WTC11 (cell line): ENCODE data around the gene TFB2M. TPM values are rescaled to one million over a fixed set of nuclear protein-coding genes. Genes with fewer than 3 reads are reported as not detected.

Experiments used
- ATAC-seq: fragments of 200-7000 bp; cut with Tn5 transposase; 2 replicates; pipeline ENCODE4 v1.10.0; 2021; ENCODE audit warnings: mild to moderate bottlenecking, moderate library complexity
- CTCF ChIA-PET: fragments of 300-600 bp; sonication (Branson Sonifier 250); formaldehyde crosslinking; loops from one replicate; lab custom pipeline; 2021; ENCODE audit warnings: antibody characterized with exemption; lab: Charles Lee
- POLR2A ChIA-PET: fragments of 350-600 bp; sonication (Branson Sonifier 250); formaldehyde crosslinking; loops from one replicate; lab custom pipeline; 2021; ENCODE audit warnings: antibody characterized with exemption; lab: Charles Lee
- DNase-seq: peaks from one replicate; pipeline ENCODE4 v3.0.0; 2021; ENCODE audit warnings: low spot score
- H3K27ac Mint-ChIP-seq: 2 replicates; pipeline ENCODE4 v1.8.0; 2021; ENCODE audit warnings: mixed read lengths
- H3K27me3 Mint-ChIP-seq: 2 replicates; pipeline ENCODE4 v1.8.0; 2021; ENCODE audit warnings: low read depth, mild to moderate bottlenecking, moderate library complexity, mixed read lengths
- H3K36me3 Mint-ChIP-seq: 2 replicates; pipeline ENCODE4 v1.8.0; 2021; ENCODE audit warnings: mixed read lengths
- H3K4me1 Mint-ChIP-seq: 2 replicates; pipeline ENCODE4 v1.8.0; 2022; ENCODE audit warnings: mixed read lengths
- H3K4me3 Mint-ChIP-seq: 2 replicates; pipeline ENCODE4 v1.8.0; 2021; ENCODE audit warnings: mild to moderate bottlenecking, moderate library complexity, mixed read lengths
- H3K9me3 Mint-ChIP-seq: 2 replicates; pipeline ENCODE4 v1.8.0; 2021; ENCODE audit warnings: mixed read lengths
- CBFB ChIP-seq: sonication (generic); formaldehyde crosslinking; IDR thresholded peaks from 2 replicates; pipeline ENCODE4 v1.8.1; 2022; ENCODE audit warnings: mild to moderate bottlenecking, low read depth, missing genetic modification reagents
- CREM ChIP-seq: sonication (generic); formaldehyde crosslinking; IDR thresholded peaks from 2 replicates; pipeline ENCODE4 v1.8.1; 2022; ENCODE audit warnings: mild to moderate bottlenecking, missing genetic modification reagents, moderate library complexity
- GTF2I ChIP-seq: fragments of 250-450 bp; sonication (Bioruptor Pico); conservative IDR thresholded peaks from 2 replicates; pipeline ENCODE4 v1.4.0; 2021; ENCODE audit warnings: mild to moderate bottlenecking
- IRF2 ChIP-seq: sonication (generic); formaldehyde crosslinking; IDR thresholded peaks from 2 replicates; pipeline ENCODE4 v1.8.0; 2022; ENCODE audit warnings: low read depth, missing genetic modification reagents, borderline replicate concordance
- NR1H2 ChIP-seq: sonication (generic); formaldehyde crosslinking; IDR thresholded peaks from 2 replicates; pipeline ENCODE4 v1.9.0; 2021; ENCODE audit warnings: mild to moderate bottlenecking, moderate library complexity, missing genetic modification reagents
- NR2C2 ChIP-seq: sonication (generic); formaldehyde crosslinking; IDR thresholded peaks from 2 replicates; pipeline ENCODE4 v1.8.0; 2022; ENCODE audit warnings: mild to moderate bottlenecking, missing genetic modification reagents
- SMAD4 ChIP-seq: sonication (generic); formaldehyde crosslinking; IDR thresholded peaks from 2 replicates; pipeline ENCODE4 v1.8.0; 2022; ENCODE audit warnings: mild to moderate bottlenecking, missing genetic modification reagents
- SP1 ChIP-seq: sonication (generic); formaldehyde crosslinking; conservative IDR thresholded peaks from 2 replicates; pipeline ENCODE4 v1.8.1; 2022; ENCODE audit warnings: missing genetic modification reagents
- TP53 ChIP-seq: sonication (generic); formaldehyde crosslinking; IDR thresholded peaks from 2 replicates; pipeline ENCODE4 v1.8.1; 2023; ENCODE audit warnings: mild to moderate bottlenecking, missing genetic modification reagents
- ZNF317 ChIP-seq: sonication (generic); formaldehyde crosslinking; IDR thresholded peaks from 2 replicates; pipeline ENCODE4 v1.8.1; 2023; ENCODE audit warnings: low read depth, mild to moderate bottlenecking, moderate library complexity, missing genetic modification reagents, borderline replicate concordance
- total RNA-seq: library from RNA; stranded (reverse); gene quantifications from 3 replicates; pipeline ENCODE4 v1.2.3, GENCODE V29; 2021
- TF ChIP-seq, protein P1 (sequence below): sonication (generic); formaldehyde crosslinking; IDR thresholded peaks from 2 replicates; pipeline ENCODE4 v1.8.0; 2023; ENCODE audit warnings: mild to moderate bottlenecking, missing genetic modification reagents
- TF ChIP-seq, protein P2 (sequence below): sonication (generic); formaldehyde crosslinking; IDR thresholded peaks from 2 replicates; pipeline ENCODE4 v1.8.1; 2023; ENCODE audit warnings: mild to moderate bottlenecking, moderate library complexity, missing genetic modification reagents
- TF ChIP-seq, protein P3 (sequence below): sonication (generic); formaldehyde crosslinking; IDR thresholded peaks from 2 replicates; pipeline ENCODE4 v1.8.1; 2022; ENCODE audit warnings: low read depth, mild to moderate bottlenecking, moderate library complexity, missing genetic modification reagents, borderline replicate concordance
- TF ChIP-seq, protein P4 (sequence below): sonication (generic); formaldehyde crosslinking; IDR thresholded peaks from 2 replicates; pipeline ENCODE4 v1.8.1; 2022; ENCODE audit warnings: low read depth, missing genetic modification reagents, borderline replicate concordance
- TF ChIP-seq, protein P5 (sequence below): sonication (generic); formaldehyde crosslinking; IDR thresholded peaks from 2 replicates; pipeline ENCODE4 v1.8.0; 2023; ENCODE audit warnings: missing genetic modification reagents, mild to moderate bottlenecking, borderline replicate concordance
- TF ChIP-seq, protein P6 (sequence below): sonication (generic); formaldehyde crosslinking; IDR thresholded peaks from 2 replicates; pipeline ENCODE4 v1.8.0; 2023; ENCODE audit warnings: missing genetic modification reagents

The TFB2M gene
- total RNA-seq, 1 experiment from 2014 or later = 16.5 TPM

DNA sequence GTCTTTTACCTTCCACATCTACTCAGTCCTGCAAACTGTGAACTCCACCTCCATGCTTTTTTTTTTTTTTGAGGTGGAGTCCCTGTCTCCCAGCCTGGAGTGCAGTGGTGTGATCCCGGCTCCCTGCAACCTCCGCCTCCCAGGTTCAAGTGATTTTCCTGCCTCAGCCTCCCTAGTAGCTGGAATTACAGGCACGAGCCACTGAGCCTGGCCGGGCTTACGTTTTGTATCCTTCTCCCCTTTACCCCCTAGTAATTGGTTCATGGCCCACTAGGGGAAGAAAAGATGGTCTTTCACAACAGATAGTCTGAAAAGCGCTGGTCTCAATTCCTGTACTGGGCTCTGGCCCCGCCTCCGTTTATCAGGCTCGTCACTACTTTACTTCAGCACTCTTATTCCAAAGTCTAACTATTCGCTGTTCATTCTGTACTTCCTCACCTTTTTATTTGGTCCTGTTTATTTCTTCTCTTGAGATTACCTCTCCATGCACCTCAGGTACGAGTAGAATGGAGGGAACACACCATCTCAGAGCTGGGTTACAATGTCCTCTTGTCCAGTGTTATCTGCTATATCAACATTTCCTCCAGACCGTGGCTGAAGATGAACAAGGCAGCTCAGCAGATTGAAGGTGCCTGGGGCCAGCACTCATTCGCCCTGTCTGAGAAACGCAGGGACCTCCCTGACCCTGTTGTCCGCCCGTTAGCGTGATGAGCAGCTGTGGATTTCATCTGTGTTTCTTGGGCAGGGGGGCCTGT is 16.4 kb upstream of the TFB2M start (continued):
- TF ChIP-seq, protein P1, sequence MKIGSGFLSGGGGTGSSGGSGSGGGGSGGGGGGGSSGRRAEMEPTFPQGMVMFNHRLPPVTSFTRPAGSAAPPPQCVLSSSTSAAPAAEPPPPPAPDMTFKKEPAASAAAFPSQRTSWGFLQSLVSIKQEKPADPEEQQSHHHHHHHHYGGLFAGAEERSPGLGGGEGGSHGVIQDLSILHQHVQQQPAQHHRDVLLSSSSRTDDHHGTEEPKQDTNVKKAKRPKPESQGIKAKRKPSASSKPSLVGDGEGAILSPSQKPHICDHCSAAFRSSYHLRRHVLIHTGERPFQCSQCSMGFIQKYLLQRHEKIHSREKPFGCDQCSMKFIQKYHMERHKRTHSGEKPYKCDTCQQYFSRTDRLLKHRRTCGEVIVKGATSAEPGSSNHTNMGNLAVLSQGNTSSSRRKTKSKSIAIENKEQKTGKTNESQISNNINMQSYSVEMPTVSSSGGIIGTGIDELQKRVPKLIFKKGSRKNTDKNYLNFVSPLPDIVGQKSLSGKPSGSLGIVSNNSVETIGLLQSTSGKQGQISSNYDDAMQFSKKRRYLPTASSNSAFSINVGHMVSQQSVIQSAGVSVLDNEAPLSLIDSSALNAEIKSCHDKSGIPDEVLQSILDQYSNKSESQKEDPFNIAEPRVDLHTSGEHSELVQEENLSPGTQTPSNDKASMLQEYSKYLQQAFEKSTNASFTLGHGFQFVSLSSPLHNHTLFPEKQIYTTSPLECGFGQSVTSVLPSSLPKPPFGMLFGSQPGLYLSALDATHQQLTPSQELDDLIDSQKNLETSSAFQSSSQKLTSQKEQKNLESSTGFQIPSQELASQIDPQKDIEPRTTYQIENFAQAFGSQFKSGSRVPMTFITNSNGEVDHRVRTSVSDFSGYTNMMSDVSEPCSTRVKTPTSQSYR (CRISPR knock-in tag) = no peak
- TF ChIP-seq NR2C2 (CRISPR knock-in tag) = no peak
- no peak for TF ChIP-seq SMAD4 (CRISPR knock-in tag)
- no peak for TF ChIP-seq IRF2 (CRISPR knock-in tag)
- no peak for TF ChIP-seq TP53 (CRISPR knock-in tag)
- no peak for TF ChIP-seq CREM (CRISPR knock-in tag)

DNA sequence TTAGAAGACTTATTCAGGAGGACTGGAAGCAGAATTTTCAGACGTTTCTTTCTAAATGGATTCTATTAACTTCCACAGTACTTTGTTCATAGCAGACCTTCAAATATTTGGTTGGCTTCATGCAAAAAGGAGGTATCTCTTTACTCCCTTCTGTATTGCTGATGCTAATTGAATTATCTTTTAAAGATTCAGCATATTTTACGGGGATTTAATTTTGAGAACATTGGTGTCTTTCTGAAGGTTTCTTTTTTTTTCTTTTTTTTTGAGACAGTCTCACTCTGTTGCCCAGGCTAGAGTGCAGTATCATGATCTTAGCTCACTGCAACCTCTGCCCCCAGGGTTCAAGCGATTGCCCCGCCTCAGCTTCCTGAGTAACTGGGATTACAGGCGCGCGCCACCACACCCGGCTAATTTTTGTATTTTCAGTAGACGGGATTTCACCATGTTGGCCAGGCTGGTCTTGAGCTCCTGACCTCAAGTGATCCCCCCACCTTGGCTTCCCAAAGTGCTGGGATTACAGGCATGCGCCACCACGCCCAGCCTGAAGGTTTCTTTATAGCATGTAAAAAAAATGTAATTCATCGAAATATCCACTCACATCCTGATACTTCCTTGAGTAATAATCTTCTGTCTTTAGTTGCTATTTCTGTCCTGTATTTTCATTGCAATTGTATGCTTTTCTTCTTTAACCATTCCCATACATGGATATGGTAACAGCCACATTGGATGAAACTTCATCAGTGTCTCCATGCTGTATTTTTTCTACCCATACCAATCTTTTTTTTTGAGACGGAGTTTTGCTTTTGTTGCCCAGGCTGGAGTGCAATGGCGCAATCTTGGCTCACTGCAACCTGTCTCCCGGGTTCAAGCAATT is 14.7 kb upstream of the TFB2M start:
- DNase-seq = no peak
- Mint-ChIP-seq H3K27me3 (no peaks in the 10 kb centered on the region), H3K9me3 (no peaks in the 10 kb centered on the region), H3K27ac (no peak overlapping the region)
- TF ChIP-seq GTF2I (CRISPR knock-in tag) = no peak
- TF ChIP-seq, all 79 proteins: peak for 0
- ATAC-seq = no peak
- Mint-ChIP-seq H3K36me3 (no peaks in the 10 kb centered on the region), H3K4me3 (no peak overlapping the region), H3K4me1 (no peaks in the 10 kb centered on the region)
- CTCF ChIA-PET = no interaction called here
- POLR2A ChIA-PET = no interaction called here

DNA sequence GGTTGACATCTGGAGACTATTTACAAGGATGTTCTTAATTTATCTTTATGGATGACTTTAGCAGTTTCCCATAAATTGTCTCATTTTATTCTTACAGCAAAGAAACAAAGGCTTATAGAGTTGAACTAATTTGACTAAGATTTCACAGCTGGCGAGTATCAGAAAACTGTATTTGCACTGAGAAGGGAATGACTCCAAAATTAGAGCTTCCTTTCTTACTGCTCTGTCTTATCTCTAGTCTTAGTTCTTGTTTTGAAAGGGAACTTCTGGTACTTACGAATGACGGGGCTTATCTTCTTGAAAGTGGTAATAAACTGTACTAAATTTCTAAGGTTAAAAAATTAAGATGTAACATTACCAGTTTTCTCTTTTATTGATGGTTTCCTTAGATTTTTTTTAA is 13.8 kb upstream of the TFB2M start:
- POLR2A ChIA-PET = no interaction called here
- Mint-ChIP-seq H3K9me3 (no peaks in the 10 kb centered on the region), H3K4me1 (no peaks in the 10 kb centered on the region), H3K4me3 (no peak overlapping the region), H3K27ac (no peak overlapping the region), H3K27me3 (no peaks in the 10 kb centered on the region), H3K36me3 (no peaks in the 10 kb centered on the region)
- DNase-seq = no peak
- ATAC-seq = no peak
- CTCF ChIA-PET = no interaction called here
- TF ChIP-seq CBFB (CRISPR knock-in tag) (no peak), ZNF317 (no peak), SP1 (CRISPR knock-in tag) (no peak), NR1H2 (CRISPR knock-in tag) (no peak)
- TF ChIP-seq, protein P2, sequence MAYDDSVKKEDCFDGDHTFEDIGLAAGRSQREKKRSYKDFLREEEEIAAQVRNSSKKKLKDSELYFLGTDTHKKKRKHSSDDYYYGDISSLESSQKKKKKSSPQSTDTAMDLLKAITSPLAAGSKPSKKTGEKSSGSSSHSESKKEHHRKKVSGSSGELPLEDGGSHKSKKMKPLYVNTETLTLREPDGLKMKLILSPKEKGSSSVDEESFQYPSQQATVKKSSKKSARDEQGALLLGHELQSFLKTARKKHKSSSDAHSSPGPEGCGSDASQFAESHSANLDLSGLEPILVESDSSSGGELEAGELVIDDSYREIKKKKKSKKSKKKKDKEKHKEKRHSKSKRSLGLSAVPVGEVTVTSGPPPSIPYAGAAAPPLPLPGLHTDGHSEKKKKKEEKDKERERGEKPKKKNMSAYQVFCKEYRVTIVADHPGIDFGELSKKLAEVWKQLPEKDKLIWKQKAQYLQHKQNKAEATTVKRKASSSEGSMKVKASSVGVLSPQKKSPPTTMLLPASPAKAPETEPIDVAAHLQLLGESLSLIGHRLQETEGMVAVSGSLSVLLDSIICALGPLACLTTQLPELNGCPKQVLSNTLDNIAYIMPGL (CRISPR knock-in tag) = no peak
- TF ChIP-seq, protein P3, sequence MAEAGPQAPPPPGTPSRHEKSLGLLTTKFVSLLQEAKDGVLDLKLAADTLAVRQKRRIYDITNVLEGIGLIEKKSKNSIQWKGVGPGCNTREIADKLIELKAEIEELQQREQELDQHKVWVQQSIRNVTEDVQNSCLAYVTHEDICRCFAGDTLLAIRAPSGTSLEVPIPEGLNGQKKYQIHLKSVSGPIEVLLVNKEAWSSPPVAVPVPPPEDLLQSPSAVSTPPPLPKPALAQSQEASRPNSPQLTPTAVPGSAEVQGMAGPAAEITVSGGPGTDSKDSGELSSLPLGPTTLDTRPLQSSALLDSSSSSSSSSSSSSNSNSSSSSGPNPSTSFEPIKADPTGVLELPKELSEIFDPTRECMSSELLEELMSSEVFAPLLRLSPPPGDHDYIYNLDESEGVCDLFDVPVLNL (CRISPR knock-in tag) = no peak
- TF ChIP-seq, protein P4, sequence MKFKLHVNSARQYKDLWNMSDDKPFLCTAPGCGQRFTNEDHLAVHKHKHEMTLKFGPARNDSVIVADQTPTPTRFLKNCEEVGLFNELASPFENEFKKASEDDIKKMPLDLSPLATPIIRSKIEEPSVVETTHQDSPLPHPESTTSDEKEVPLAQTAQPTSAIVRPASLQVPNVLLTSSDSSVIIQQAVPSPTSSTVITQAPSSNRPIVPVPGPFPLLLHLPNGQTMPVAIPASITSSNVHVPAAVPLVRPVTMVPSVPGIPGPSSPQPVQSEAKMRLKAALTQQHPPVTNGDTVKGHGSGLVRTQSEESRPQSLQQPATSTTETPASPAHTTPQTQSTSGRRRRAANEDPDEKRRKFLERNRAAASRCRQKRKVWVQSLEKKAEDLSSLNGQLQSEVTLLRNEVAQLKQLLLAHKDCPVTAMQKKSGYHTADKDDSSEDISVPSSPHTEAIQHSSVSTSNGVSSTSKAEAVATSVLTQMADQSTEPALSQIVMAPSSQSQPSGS = no peak
- TF ChIP-seq, protein P5, sequence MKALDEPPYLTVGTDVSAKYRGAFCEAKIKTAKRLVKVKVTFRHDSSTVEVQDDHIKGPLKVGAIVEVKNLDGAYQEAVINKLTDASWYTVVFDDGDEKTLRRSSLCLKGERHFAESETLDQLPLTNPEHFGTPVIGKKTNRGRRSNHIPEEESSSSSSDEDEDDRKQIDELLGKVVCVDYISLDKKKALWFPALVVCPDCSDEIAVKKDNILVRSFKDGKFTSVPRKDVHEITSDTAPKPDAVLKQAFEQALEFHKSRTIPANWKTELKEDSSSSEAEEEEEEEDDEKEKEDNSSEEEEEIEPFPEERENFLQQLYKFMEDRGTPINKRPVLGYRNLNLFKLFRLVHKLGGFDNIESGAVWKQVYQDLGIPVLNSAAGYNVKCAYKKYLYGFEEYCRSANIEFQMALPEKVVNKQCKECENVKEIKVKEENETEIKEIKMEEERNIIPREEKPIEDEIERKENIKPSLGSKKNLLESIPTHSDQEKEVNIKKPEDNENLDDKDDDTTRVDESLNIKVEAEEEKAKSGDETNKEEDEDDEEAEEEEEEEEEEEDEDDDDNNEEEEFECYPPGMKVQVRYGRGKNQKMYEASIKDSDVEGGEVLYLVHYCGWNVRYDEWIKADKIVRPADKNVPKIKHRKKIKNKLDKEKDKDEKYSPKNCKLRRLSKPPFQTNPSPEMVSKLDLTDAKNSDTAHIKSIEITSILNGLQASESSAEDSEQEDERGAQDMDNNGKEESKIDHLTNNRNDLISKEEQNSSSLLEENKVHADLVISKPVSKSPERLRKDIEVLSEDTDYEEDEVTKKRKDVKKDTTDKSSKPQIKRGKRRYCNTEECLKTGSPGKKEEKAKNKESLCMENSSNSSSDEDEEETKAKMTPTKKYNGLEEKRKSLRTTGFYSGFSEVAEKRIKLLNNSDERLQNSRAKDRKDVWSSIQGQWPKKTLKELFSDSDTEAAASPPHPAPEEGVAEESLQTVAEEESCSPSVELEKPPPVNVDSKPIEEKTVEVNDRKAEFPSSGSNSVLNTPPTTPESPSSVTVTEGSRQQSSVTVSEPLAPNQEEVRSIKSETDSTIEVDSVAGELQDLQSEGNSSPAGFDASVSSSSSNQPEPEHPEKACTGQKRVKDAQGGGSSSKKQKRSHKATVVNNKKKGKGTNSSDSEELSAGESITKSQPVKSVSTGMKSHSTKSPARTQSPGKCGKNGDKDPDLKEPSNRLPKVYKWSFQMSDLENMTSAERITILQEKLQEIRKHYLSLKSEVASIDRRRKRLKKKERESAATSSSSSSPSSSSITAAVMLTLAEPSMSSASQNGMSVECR (CRISPR knock-in tag) = no peak
- TF ChIP-seq, protein P6, sequence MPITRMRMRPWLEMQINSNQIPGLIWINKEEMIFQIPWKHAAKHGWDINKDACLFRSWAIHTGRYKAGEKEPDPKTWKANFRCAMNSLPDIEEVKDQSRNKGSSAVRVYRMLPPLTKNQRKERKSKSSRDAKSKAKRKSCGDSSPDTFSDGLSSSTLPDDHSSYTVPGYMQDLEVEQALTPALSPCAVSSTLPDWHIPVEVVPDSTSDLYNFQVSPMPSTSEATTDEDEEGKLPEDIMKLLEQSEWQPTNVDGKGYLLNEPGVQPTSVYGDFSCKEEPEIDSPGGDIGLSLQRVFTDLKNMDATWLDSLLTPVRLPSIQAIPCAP = no peak
